DND-41 (cell line): ENCODE results near the gene FTO.

Experiments used
- ATAC-seq: fragments of 200-7000 bp; cut with Tn5 transposase; 3 replicates; pipeline ENCODE4 v1.9.1; 2021; ENCODE audit warnings: low read depth; ENCODE audit not compliant: insufficient read depth
- DNase-seq: peaks from one replicate; pipeline ENCODE4 v3.0.0-alpha.2; 2020
- H2AFZ ChIP-seq: 2 replicates; pipeline ENCODE4 v1.6.0; 2012; ENCODE audit warnings: low read depth, low read length
- H3K27ac ChIP-seq: 2 replicates; pipeline ENCODE4 v1.5.1; 2012; ENCODE audit warnings: low read length, inconsistent platforms
- H3K27me3 ChIP-seq: fragments of 200-600 bp; sonication (generic); 2 replicates; pipeline ENCODE4 v1.6.0; 2012; ENCODE audit warnings: low read length, mild to moderate bottlenecking, inconsistent platforms; ENCODE audit not compliant: insufficient read depth, poor library complexity
- H3K36me3 ChIP-seq: 2 replicates; pipeline ENCODE4 v1.5.1; 2012; ENCODE audit warnings: low read length, inconsistent platforms; ENCODE audit not compliant: insufficient read depth
- H3K4me1 ChIP-seq: 2 replicates; pipeline ENCODE4 v1.5.1; 2012; ENCODE audit warnings: mild to moderate bottlenecking, low read length; ENCODE audit not compliant: insufficient read depth
- H3K4me2 ChIP-seq: 2 replicates; pipeline ENCODE4 v1.6.0; 2012; ENCODE audit warnings: mild to moderate bottlenecking, moderate library complexity, low read length, inconsistent platforms; ENCODE audit not compliant: insufficient read depth
- H3K4me3 ChIP-seq, 2 experiments: fragments of 200-600 bp in 1 of 2; shearing (Covaris generic) in 1 of 2; 2 replicates each; pipeline ENCODE4 v1.5.1; 2012 to 2016; ENCODE audit warnings: inconsistent platforms in 2 of 2, low read length in 2 of 2, mild to moderate bottlenecking in 2 of 2, low read depth in 1 of 2, moderate library complexity in 1 of 2
- H3K79me2 ChIP-seq: 2 replicates; pipeline ENCODE4 v1.6.0; 2012; ENCODE audit warnings: low read length, inconsistent platforms; ENCODE audit not compliant: insufficient read depth
- H3K9ac ChIP-seq: 2 replicates; pipeline ENCODE4 v1.6.0; 2012; ENCODE audit warnings: low read depth, mild to moderate bottlenecking, inconsistent platforms, low read length, moderate library complexity
- H3K9me3 ChIP-seq: 2 replicates; pipeline ENCODE4 v1.5.1; 2012; ENCODE audit warnings: low read length, moderate library complexity, mild to moderate bottlenecking, inconsistent platforms; ENCODE audit not compliant: insufficient read depth, severe bottlenecking
- H4K20me1 ChIP-seq: 2 replicates; pipeline ENCODE4 v1.6.0; 2012; ENCODE audit warnings: low read length; ENCODE audit not compliant: insufficient read depth
- CTCF ChIP-seq: IDR thresholded peaks from 2 replicates; pipeline ENCODE4 v1.5.1; 2012; ENCODE audit warnings: borderline replicate concordance, low read length, moderate library complexity, mild to moderate bottlenecking; ENCODE audit not compliant: poor library complexity, severe bottlenecking; ENCODE audit errors: extremely low read depth
- EZH2 ChIP-seq: IDR thresholded peaks from 3 replicates; pipeline ENCODE4 v1.6.1; 2012; ENCODE audit warnings: borderline replicate concordance, low read depth, mild to moderate bottlenecking, moderate library complexity, low read length, inconsistent platforms; ENCODE audit not compliant: severe bottlenecking

Gene FTO

GRCh38 chr16:54107583-54108202 is 403.7 kb downstream of the FTO start:
- TF ChIP-seq CTCF (no peak), EZH2 (no peak)
- Histone ChIP-seq H3K4me1 (no peaks in the 10 kb centered on the region), H3K9ac (no peak overlapping the region), H3K36me3 (peaks cover 13% of the 10 kb centered on the region), H3K4me2 (no peak overlapping the region), H3K4me3 (no peak overlapping the region), H2AFZ (no peak overlapping the region), H3K9me3 (no peaks in the 10 kb centered on the region), H3K27me3 (no peaks in the 10 kb centered on the region), H3K27ac (no peak overlapping the region), H4K20me1 (no peaks in the 10 kb centered on the region), H3K79me2 (no peaks in the 10 kb centered on the region)
- ATAC-seq, result no peak
- no peak for DNase-seq

DNA sequence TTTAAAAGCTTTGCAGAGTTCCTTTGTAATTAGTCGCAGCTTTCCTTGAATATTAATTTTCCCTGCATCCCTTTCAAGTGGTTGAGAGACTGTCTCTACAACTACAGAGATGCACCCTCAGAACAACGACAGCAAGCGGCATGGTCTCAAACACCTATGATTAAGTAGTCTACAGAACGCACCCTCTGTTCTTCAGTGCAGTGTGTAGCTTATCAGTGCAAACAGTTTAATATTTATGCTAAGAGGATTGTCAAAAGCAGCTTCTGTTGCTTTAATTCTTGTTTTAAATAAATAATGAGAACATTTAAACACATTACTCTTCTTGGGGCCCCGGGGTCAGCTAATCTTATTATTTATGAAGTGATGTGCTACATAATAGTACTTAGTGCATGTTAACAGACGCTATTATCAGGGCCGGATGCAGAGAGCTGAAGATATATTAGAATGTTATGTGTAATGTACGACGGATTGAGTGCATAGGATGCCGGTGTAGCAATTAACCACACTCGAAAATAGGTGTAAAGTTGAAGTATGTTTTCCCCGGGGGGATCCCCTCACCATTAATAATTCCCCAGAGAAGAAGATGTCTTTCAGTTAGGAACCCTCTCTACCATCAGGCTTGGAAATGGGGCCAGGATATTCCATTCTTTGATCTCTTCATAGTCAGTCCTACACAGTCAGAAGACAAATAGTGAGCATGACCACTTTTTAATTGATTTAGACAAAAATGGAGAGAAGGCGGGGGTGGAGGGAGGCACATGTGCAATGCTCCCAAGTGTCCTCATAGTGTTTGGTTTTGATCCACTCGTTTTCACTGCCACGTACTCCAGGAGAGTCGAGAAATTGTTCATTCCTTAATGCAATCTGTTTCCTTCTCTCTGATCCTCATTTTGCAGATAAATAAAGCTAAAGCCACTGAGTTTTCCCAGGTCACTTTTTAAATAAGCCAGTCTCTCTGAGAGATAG is 406.3 kb downstream of the FTO start:
- Histone ChIP-seq H2AFZ (no peak overlapping the region), H3K4me1 (no peaks in the 10 kb centered on the region), H3K9me3 (no peaks in the 10 kb centered on the region), H3K4me2 (no peak overlapping the region), H4K20me1 (no peaks in the 10 kb centered on the region), H3K27ac (no peak overlapping the region; the same call in 1 of the 2 replicates), H3K36me3 (peaks cover 29% of the 10 kb centered on the region), H3K27me3 (no peaks in the 10 kb centered on the region), H3K4me3 (no peak overlapping the region), H3K79me2 (no peaks in the 10 kb centered on the region), H3K9ac (no peak overlapping the region)
- DNase-seq (no peak), ATAC-seq (no peak)
- TF ChIP-seq EZH2, result no peak
- no peak for TF ChIP-seq CTCF

DNA sequence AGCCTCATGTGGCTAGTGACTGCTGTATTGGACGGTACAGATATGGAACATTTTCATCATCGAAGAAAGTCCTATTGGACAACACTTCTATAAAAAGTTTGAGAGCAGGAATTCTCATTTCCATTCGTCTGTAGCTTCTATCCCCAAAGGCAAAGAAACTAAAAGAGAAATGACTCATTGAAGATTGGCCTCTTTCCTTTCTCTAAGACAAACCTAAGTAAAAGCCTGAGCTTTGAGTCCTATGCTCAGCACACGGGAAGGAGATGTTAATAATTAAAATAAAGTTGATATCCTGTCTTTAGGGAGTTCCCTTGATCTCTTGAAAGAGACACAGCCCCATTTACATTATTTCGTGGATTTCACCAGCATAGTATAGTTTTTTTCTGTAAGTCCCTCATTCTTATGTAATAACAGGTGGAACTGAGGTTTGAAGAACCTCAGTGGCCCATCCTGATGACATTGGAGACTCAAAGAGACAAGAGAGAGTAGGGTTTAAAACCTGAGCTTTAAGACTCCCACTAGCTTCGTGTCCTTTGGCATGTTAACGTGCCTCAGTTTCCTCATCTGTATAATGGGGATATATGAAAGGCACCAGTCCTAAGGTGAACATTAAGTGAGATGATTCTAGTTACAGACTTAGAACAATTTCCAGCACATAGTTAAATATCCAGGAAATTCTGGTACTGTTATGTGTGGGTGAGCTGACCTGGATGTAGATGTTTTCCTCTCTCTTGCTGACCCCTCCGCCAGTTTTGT is 408.7 kb downstream of the FTO start:
- H3K9me3 ChIP-seq, result no peaks in the 10 kb centered on the region
- ATAC-seq (no peak), DNase-seq (no peak)
- TF ChIP-seq CTCF, result no peak
- no peak overlapping the region for H3K4me3 ChIP-seq
- no peaks in the 10 kb centered on the region for H3K4me1 ChIP-seq
- peaks cover 29% of the 10 kb centered on the region for H3K36me3 ChIP-seq
- H3K9ac ChIP-seq, result no peak overlapping the region
- no peaks in the 10 kb centered on the region for H3K27me3 ChIP-seq
- no peaks in the 10 kb centered on the region for H3K79me2 ChIP-seq
- no peak overlapping the region for H2AFZ ChIP-seq
- no peak overlapping the region for H3K27ac ChIP-seq
- no peak overlapping the region for H3K4me2 ChIP-seq
- H4K20me1 ChIP-seq, result no peaks in the 10 kb centered on the region
